SK-N-SH treated with all-trans-retinoic acid at 6 μM for 48 hours (cell line): ENCODE results near the gene NEURL1.
"Not testable (repeated sequence)": the region's sequence is repeated elsewhere in the genome, so short reads cannot be mapped to it uniquely, and the experiment has no call there.

Experiments
- BACH2 ChIP-seq: fragments of 250-450 bp; sonication (Bioruptor Pico); IDR thresholded peaks from 2 replicates; pipeline ENCODE4 v1.9.0; 2021; ENCODE audit warnings: mild to moderate bottlenecking, borderline replicate concordance
- ESRRG ChIP-seq: fragments of 250-450 bp; sonication (Bioruptor Pico); IDR thresholded peaks from 2 replicates; pipeline ENCODE4 v1.6.1; 2021; ENCODE audit warnings: mild to moderate bottlenecking

GRCh38 chr10:103608056-103608455, 114.6 kb downstream of the NEURL1 start:
- not testable (repeated sequence) for TF ChIP-seq ESRRG, BACH2 (CRISPR knock-in tag)
